Spleen (tissue), 11 donors: ENCODE measurements around the gene ITM2B. TPM values are rescaled to one million over a fixed set of nuclear protein-coding genes. Genes with fewer than 3 reads are reported as not detected.
A peak's percentile ranks its signal among the peaks of the same experiment; 100 is the strongest.

Source experiments
- DNase-seq: peaks from one replicate; pipeline ENCODE4 v3.0.0-alpha.2; 2020
- H3K27ac ChIP-seq, 8 donors: fragments of 200-600 bp; sonication (generic) in 7 of 8; 1 replicate in 4 of 8; 2 replicates in 4 of 8; pipeline versions ENCODE4 v1.5.0 to v1.8.0; 2016 to 2021; ENCODE audit warnings: inconsistent platforms in 4 of 8, mild to moderate bottlenecking in 4 of 8, moderate library complexity in 1 of 8
- H3K27me3 ChIP-seq, 7 donors: fragments of 200-600 bp; sonication (generic) in 6 of 7; replicated peaks in 1 of 7; 1 replicate in 4 of 7; 2 replicates in 3 of 7; pipeline versions ENCODE4 v1.5.0 to v1.8.0; 2016 to 2021; ENCODE audit warnings: inconsistent platforms in 3 of 7, mild to moderate bottlenecking in 1 of 7
- H3K36me3 ChIP-seq, 6 donors: fragments of 200-600 bp; sonication (generic) in 5 of 6; 1 replicate in 4 of 6; 2 replicates in 2 of 6; pipeline versions ENCODE4 v1.5.0 to v1.8.0; 2016 to 2021; ENCODE audit warnings: inconsistent platforms in 2 of 6
- H3K4me1 ChIP-seq, 6 donors: fragments of 200-600 bp; sonication (generic) in 5 of 6; 1 replicate in 3 of 6; 2 replicates in 3 of 6; pipeline versions ENCODE4 v1.5.0 to v1.8.0; 2016 to 2021; ENCODE audit warnings: inconsistent platforms in 3 of 6
- H3K4me3 ChIP-seq, 8 donors: fragments of 200-600 bp; sonication (generic) in 7 of 8; 1 replicate in 4 of 8; 2 replicates in 4 of 8; pipeline versions ENCODE4 v1.5.0 to v1.8.0; 2016 to 2021; ENCODE audit warnings: inconsistent platforms in 4 of 8, mild to moderate bottlenecking in 4 of 8, moderate library complexity in 2 of 8
- H3K9me3 ChIP-seq, 8 donors: fragments of 200-600 bp; sonication (generic) in 7 of 8; 1 replicate in 4 of 8; 2 replicates in 4 of 8; pipeline versions ENCODE4 v1.5.0 to v1.8.0; 2016 to 2021; ENCODE audit warnings: inconsistent platforms in 4 of 8
- POLR2A ChIP-seq, 3 donors: fragments of 450-650 bp; IDR thresholded peaks; one replicate each; pipeline ENCODE4 v1.5.1; 2017; ENCODE audit warnings: antibody characterized with exemption in 3 of 3, mild to moderate bottlenecking in 1 of 3
- POLR2AphosphoS5 ChIP-seq, 3 donors: sonication (generic); formaldehyde crosslinking; IDR thresholded peaks; one replicate each; pipeline ENCODE4 v1.5.1; 2017; ENCODE audit warnings: antibody characterized with exemption in 3 of 3
- WGBS, 5 donors: extraction: QIAGEN DNeasy Blood & Tissue Kit in 3 of 5; methylation state at CpG; one replicate each; pipeline versions ENCODE4 v1.1.5 to v1.1.7; 2013 to 2018; 5-methylcytosine and 5-hydroxymethylcytosine counted together
- intact Hi-C: fragments of 100-400 bp; cut with DNase I; formaldehyde crosslinking; loops from one replicate; pipeline ENCODE4 v1.15.0; 2023; ENCODE audit warnings: low total_unique reads
- polyA plus RNA-seq, 3 donors: library from polyadenylated mRNA; stranded (reverse); fragments of 200-250 nt; gene quantifications; one replicate each; pipeline ENCODE4 v1.2.1, GENCODE V29; 2013
- total RNA-seq, 7 donors: library from RNA; depleted of rRNA in 3 of 7; stranded (reverse); fragments of >200 nt in 3 of 7; fragmentation: NEBNext Ultra II Directional in 4 of 7; extraction: Animal tissue kit (Norgen Biotek cat#: 25700) in 4 of 7; gene quantifications; one replicate each; pipeline versions ENCODE4 v1.1.0 to v1.2.1, GENCODE V29; 2016 to 2021
- TF ChIP-seq, protein P1 (sequence below), 11 experiments: fragments of 200-600 bp in 7 of 11; fragments of 450-650 bp in 4 of 11; sonication (generic) in 4 of 11; IDR thresholded peaks in 8 of 11; conservative IDR thresholded peaks in 3 of 11; 1 replicate in 7 of 11; 2 replicates in 4 of 11; pipeline versions ENCODE4 v1.4.0 to v1.8.0; 2016 to 2021; ENCODE audit warnings: antibody characterized with exemption in 11 of 11, inconsistent platforms in 4 of 11, mild to moderate bottlenecking in 1 of 11
- donor health status: healthy with polysubstance abuse.
- donor health status: DM: no; HTN: no; CAD: no; lungs with moderate emphysema.
- donor health status: DM: no; HTN: no; CAD: no.
- donor health status: Bipolar disorder and iron deficiency.
- donor health status: healthy.
- donor health status: DM: no; HTN: no; CAD: no.
- donor health status: DM: yes; HTN: yes; CAD: no.

ITM2B gene
- total and polyA plus RNA-seq, 10 donors: 244 to 890 (median 651) TPM

DNA sequence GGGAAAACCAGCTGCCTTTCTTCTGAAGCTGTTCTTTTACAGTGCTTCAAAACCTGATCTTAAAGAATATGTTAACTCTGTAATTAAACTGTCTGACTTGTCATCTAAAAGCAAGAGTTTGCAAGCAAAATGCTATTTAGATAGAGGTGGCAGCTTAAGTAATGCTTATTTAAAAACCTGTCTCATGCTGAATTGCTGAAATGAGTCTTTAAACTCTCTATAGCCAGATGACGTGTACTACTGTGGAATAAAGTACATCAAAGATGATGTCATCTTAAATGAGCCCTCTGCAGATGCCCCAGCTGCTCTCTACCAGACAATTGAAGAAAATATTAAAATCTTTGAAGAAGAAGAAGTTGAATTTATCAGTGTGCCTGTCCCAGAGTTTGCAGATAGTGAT, 22.9 kb downstream of the ITM2B start:
- H3K36me3 ChIP-seq: peaks cover 0 to 91% (median 72%) of the 10 kb centered on the region in 6 donors
- WGBS, 5 donors: 61 to 86% (median 82%) methylated on average over 1 of the region's 1 CpG
- TF ChIP-seq POLR2A (IDR thresholded peaks at IDR 0.05) (no peak), POLR2AphosphoS5 (IDR thresholded peaks at IDR 0.05) (no peak)
- TF ChIP-seq, protein P1, sequence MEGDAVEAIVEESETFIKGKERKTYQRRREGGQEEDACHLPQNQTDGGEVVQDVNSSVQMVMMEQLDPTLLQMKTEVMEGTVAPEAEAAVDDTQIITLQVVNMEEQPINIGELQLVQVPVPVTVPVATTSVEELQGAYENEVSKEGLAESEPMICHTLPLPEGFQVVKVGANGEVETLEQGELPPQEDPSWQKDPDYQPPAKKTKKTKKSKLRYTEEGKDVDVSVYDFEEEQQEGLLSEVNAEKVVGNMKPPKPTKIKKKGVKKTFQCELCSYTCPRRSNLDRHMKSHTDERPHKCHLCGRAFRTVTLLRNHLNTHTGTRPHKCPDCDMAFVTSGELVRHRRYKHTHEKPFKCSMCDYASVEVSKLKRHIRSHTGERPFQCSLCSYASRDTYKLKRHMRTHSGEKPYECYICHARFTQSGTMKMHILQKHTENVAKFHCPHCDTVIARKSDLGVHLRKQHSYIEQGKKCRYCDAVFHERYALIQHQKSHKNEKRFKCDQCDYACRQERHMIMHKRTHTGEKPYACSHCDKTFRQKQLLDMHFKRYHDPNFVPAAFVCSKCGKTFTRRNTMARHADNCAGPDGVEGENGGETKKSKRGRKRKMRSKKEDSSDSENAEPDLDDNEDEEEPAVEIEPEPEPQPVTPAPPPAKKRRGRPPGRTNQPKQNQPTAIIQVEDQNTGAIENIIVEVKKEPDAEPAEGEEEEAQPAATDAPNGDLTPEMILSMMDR (IDR thresholded peaks at IDR 0.05 in 8 of 11, conservative IDR thresholded peaks at IDR 0.05 in 3 of 11): no peak

DNA sequence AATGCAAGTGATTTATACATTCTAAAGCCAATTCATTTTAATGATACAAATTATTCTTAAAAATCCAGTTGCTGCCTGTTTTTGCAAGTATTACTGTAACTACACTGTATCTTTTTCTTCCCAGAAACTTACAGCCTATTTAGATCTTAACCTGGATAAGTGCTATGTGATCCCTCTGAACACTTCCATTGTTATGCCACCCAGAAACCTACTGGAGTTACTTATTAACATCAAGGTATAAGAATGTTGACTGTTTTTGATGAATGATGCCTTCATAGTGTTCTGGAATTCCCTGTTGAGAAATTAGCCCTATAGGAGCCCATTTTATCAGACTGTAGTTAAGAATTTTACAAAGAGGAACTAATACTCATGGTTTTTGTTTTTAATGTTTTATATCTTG, 25.0 kb downstream of the ITM2B start:
- peaks cover 0 to 98% (median 89%) of the 10 kb centered on the region in 6 donors for H3K36me3 ChIP-seq
- TF ChIP-seq POLR2AphosphoS5 (IDR thresholded peaks at IDR 0.05): no peak
- TF ChIP-seq, protein P1 (IDR thresholded peaks at IDR 0.05 in 8 of 11, conservative IDR thresholded peaks at IDR 0.05 in 3 of 11): no peak
- no peak for TF ChIP-seq POLR2A (IDR thresholded peaks at IDR 0.05)
- no peak overlapping the region for H3K4me3 ChIP-seq
- peaks cover 0 to 94% (median 13%) of the 10 kb centered on the region in 6 donors for H3K4me1 ChIP-seq
- H3K27me3 ChIP-seq: no peaks in the 10 kb centered on the region
- intact Hi-C loops: no loop called here
- H3K27ac ChIP-seq: no peak overlapping the region
- DNase-seq: no peak
- H3K9me3 ChIP-seq: no peaks in the 10 kb centered on the region

More for the DNA sequence above, 22.9 kb downstream of the ITM2B start:
- DNase-seq: no peak
- no peaks in the 10 kb centered on the region for H3K27me3 ChIP-seq
- no peak overlapping the region for H3K4me3 ChIP-seq
- H3K4me1 ChIP-seq: peaks cover 4 to 97% (median 31%) of the 10 kb centered on the region in 6 donors
- peak overlapping the region in 1 of 8 donors; percentile 2 for H3K27ac ChIP-seq
- intact Hi-C loops: no loop called here
- no peaks in the 10 kb centered on the region for H3K9me3 ChIP-seq

GRCh38 chr13:48258430-48258829, 25.4 kb downstream of the ITM2B start:
- TF ChIP-seq POLR2AphosphoS5 (IDR thresholded peaks at IDR 0.05): no peak
- no peak for TF ChIP-seq POLR2A (IDR thresholded peaks at IDR 0.05)
- TF ChIP-seq, protein P1 (IDR thresholded peaks at IDR 0.05 in 8 of 11, conservative IDR thresholded peaks at IDR 0.05 in 3 of 11): no peak
- Histone ChIP-seq H3K27me3 (no peaks in the 10 kb centered on the region), H3K27ac (no peak overlapping the region), H3K4me3 (no peak overlapping the region), H3K36me3 (peaks cover 0 to 100% (median 92%) of the 10 kb centered on the region in 6 donors), H3K9me3 (no peaks in the 10 kb centered on the region), H3K4me1 (peaks cover 0 to 94% (median 15%) of the 10 kb centered on the region in 6 donors)
- intact Hi-C loops: no loop called here
- 90 to 99% (median 96%) methylated on average over 3 of the region's 3 CpGs for WGBS, 5 donors
- no peak for DNase-seq

- intact Hi-C loops: no loop called here
- no peaks in the 10 kb centered on the region for H3K27me3 ChIP-seq
- no peak for DNase-seq
- H3K4me3 ChIP-seq: no peak overlapping the region
- TF ChIP-seq, protein P1 (IDR thresholded peaks at IDR 0.05 in 8 of 11, conservative IDR thresholded peaks at IDR 0.05 in 3 of 11): no peak
- TF ChIP-seq POLR2AphosphoS5 (IDR thresholded peaks at IDR 0.05): no peak
- TF ChIP-seq POLR2A (IDR thresholded peaks at IDR 0.05): no peak
- peaks cover 0 to 99% (median 73%) of the 10 kb centered on the region in 6 donors for H3K36me3 ChIP-seq
- peaks cover 9 to 94% (median 33%) of the 10 kb centered on the region in 6 donors for H3K4me1 ChIP-seq
- WGBS, 5 donors: 81 to 94% (median 89%) methylated on average over 4 of the region's 4 CpGs
- no peak overlapping the region for H3K27ac ChIP-seq
- no peaks in the 10 kb centered on the region for H3K9me3 ChIP-seq
Observed at GRCh38 chr13:48260970-48261369, 28.0 kb downstream of the ITM2B start.
